ENCODE results near the gene PRDM11.

The PRDM11 gene

DNA sequence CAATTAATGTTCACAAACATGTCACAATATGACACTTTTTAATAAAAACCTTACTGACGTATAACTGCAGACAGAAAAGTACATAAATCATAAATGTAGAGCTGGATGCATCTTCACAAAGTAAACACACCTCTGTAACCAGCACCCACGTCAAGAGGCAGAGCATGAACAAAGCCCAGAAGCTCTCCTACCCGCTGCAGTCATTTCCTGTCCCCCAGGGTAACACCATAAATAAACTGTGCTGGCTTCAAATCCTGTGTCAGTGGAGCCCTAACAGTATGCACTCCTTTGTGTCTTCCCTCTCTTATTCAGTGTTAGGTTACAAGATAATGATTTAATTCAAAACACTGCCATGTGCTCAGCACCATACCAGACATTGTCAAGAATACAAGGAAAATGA, 134.0 kb downstream of the PRDM11 start:
- Mint-ChIP-seq H3K4me3 (no peak overlapping the region), H3K9me3 (no peaks in the 10 kb centered on the region), H3K36me3 (ENCODE audit: low read depth) (no peaks in the 10 kb centered on the region), H3K27ac (no peak overlapping the region), H3K27me3 (ENCODE audit: low read depth) (peaks cover 31% of the 10 kb centered on the region), H3K4me1 (ENCODE audit: low read depth) (no peaks in the 10 kb centered on the region)
- no peak for DNase-seq (ENCODE audit: low spot score)

DNA sequence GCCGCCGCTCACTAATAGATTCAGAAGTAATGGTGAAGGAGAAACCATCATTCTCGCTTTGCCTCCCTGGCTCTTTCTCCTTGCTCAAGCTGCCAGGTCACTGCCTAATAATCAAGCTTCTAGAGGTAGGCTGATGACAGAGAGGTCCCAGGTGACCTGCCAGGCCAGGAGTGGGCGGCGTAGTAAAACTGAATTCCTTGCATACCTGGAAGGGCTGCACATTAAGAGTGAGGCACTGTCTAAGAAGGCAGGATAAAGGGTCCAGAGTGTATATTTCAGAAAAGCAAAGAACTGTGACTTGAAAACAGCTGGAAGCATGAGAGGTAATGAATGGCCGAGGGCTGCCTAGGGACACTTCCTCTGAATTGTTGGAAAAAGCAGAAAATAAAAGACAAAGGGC, 135.6 kb downstream of the PRDM11 start:
- no peak for DNase-seq (ENCODE audit: low spot score)
- Mint-ChIP-seq H3K36me3 (ENCODE audit: low read depth) (no peaks in the 10 kb centered on the region), H3K9me3 (no peaks in the 10 kb centered on the region), H3K4me3 (no peak overlapping the region), H3K27me3 (ENCODE audit: low read depth) (peaks cover 42% of the 10 kb centered on the region), H3K4me1 (ENCODE audit: low read depth) (no peaks in the 10 kb centered on the region), H3K27ac (no peak overlapping the region)
